NK-92 (cell line): ENCODE data around the gene PRKCE.

Source experiments
- DNase-seq: peaks from one replicate; lab custom pipeline; 2025; ENCODE audit not compliant: unreplicated experiment; lab: John Stamatoyannopoulos, UW

PRKCE gene

GRCh38 chr2:46158661-46159060 is 507.2 kb downstream of the PRKCE start:
- DNase-seq, result no peak

GRCh38 chr2:46160326-46160725 is 508.9 kb downstream of the PRKCE start:
- no peak for DNase-seq

GRCh38 chr2:46161315-46161714 is 509.8 kb downstream of the PRKCE start:
- no peak for DNase-seq

- no peak for DNase-seq
Observed at GRCh38 chr2:46161911-46162310, 510.4 kb downstream of the PRKCE start.

- DNase-seq, result no peak
Observed at GRCh38 chr2:46162329-46163097, 511.0 kb downstream of the PRKCE start.

GRCh38 chr2:46163098-46163430 is 511.6 kb downstream of the PRKCE start:
- DNase-seq, result no peak

GRCh38 chr2:46163804-46164528 is 512.5 kb downstream of the PRKCE start:
- DNase-seq, result no peak

GRCh38 chr2:46164529-46165301 is 513.2 kb downstream of the PRKCE start:
- no peak for DNase-seq

GRCh38 chr2:46165916-46166315 is 514.4 kb downstream of the PRKCE start:
- DNase-seq, result no peak

- no peak for DNase-seq
Observed at GRCh38 chr2:46167406-46167805, 515.9 kb downstream of the PRKCE start.

GRCh38 chr2:46167924-46168323 is 516.4 kb downstream of the PRKCE start:
- no peak for DNase-seq

- DNase-seq, result no peak
Observed at GRCh38 chr2:46169467-46169866, 518.0 kb downstream of the PRKCE start.

GRCh38 chr2:46170026-46170425 is 518.6 kb downstream of the PRKCE start:
- DNase-seq, result no peak

- no peak for DNase-seq
Observed at GRCh38 chr2:46170611-46171350, 519.3 kb downstream of the PRKCE start.

GRCh38 chr2:46171411-46171953 is 520.0 kb downstream of the PRKCE start:
- no peak for DNase-seq

GRCh38 chr2:46171996-46172546 is 520.6 kb downstream of the PRKCE start:
- no peak for DNase-seq

- no peak for DNase-seq
Observed at GRCh38 chr2:46173030-46173429, 521.6 kb downstream of the PRKCE start.

GRCh38 chr2:46173636-46174250 is 522.3 kb downstream of the PRKCE start:
- DNase-seq, result no peak

- no peak for DNase-seq
Observed at GRCh38 chr2:46174345-46175170, 523.1 kb downstream of the PRKCE start.
